HepG2 (cell line): ENCODE results near the gene CARMIL3. TPM values are rescaled to one million over a fixed set of nuclear protein-coding genes. Genes with fewer than 3 reads are reported as not detected.

Source experiments
- AGO2 ChIP-seq: fragments of 200-400 bp; formaldehyde crosslinking; optimal IDR thresholded peaks from 2 replicates; pipeline ENCODE3; 2017; ENCODE audit warnings: mild to moderate bottlenecking, low read depth, low read length, moderate library complexity
- ATF7 ChIP-seq, 2 experiments: fragments of 450-650 bp in 1 of 2; sonication (generic) in 1 of 2; formaldehyde crosslinking in 1 of 2; IDR thresholded peaks; 2 replicates each; pipeline versions ENCODE4 v1.4.0 to v1.6.1; 2016 to 2020; ENCODE audit warnings: antibody characterized with exemption in 1 of 2, mild to moderate bottlenecking in 1 of 2, missing genetic modification reagents in 1 of 2
- CAMTA2 ChIP-seq: sonication (generic); formaldehyde crosslinking; IDR thresholded peaks from 2 replicates; pipeline ENCODE4 v1.4.0; 2020; ENCODE audit warnings: mild to moderate bottlenecking, missing genetic modification reagents, borderline replicate concordance
- CBX1 ChIP-seq: IDR thresholded peaks from one replicate; pipeline ENCODE4 v1.6.1; 2016; ENCODE audit warnings: antibody characterized with exemption, low read depth
- CEBPG ChIP-seq: IDR thresholded peaks from 2 replicates; pipeline ENCODE4 v1.6.1; 2016
- CHCHD3 ChIP-seq: sonication (generic); formaldehyde crosslinking; IDR thresholded peaks from 2 replicates; pipeline ENCODE4 v1.8.0; 2022; ENCODE audit warnings: mild to moderate bottlenecking, missing genetic modification reagents, moderate library complexity
- EP300 ChIP-seq, 3 experiments: sonication (generic) in 1 of 3; formaldehyde crosslinking in 1 of 3; IDR thresholded peaks; 2 replicates each; pipeline versions ENCODE4 v1.5.1 to v1.6.1; 2011 to 2020; ENCODE audit warnings: low read depth in 2 of 3, low read length in 2 of 3, borderline replicate concordance in 1 of 3, improper control_type of control experiment in 1 of 3, mild to moderate bottlenecking in 1 of 3, missing genetic modification reagents in 1 of 3, moderate library complexity in 1 of 3
- HOXD1 ChIP-seq: sonication (generic); formaldehyde crosslinking; IDR thresholded peaks from 2 replicates; pipeline ENCODE4 v1.5.0; 2020; ENCODE audit warnings: missing genetic modification reagents
- KDM5B ChIP-seq: sonication (generic); formaldehyde crosslinking; IDR thresholded peaks from 2 replicates; pipeline ENCODE4 v1.4.0; 2020; ENCODE audit warnings: missing genetic modification reagents, mild to moderate bottlenecking, borderline replicate concordance
- KMT2A ChIP-seq: sonication (generic); formaldehyde crosslinking; IDR thresholded peaks from 2 replicates; pipeline ENCODE4 v1.4.0; 2020; ENCODE audit warnings: missing genetic modification reagents
- MLLT10 ChIP-seq: sonication (generic); formaldehyde crosslinking; IDR thresholded peaks from 2 replicates; pipeline ENCODE4 v1.4.0; 2020; ENCODE audit warnings: missing genetic modification reagents
- MYNN ChIP-seq: sonication (generic); formaldehyde crosslinking; IDR thresholded peaks from 2 replicates; pipeline ENCODE4 v1.4.0; 2020; ENCODE audit warnings: mild to moderate bottlenecking, low read depth, missing genetic modification reagents
- POLR2G ChIP-seq: fragments of 200-400 bp; formaldehyde crosslinking; IDR thresholded peaks from 2 replicates; pipeline ENCODE4 v1.6.1; 2018; ENCODE audit warnings: mild to moderate bottlenecking, low read depth, low read length, moderate library complexity
- SYNCRIP ChIP-seq: fragments of 200-400 bp; formaldehyde crosslinking; IDR thresholded peaks from 2 replicates; pipeline ENCODE4 v1.6.1; 2018; ENCODE audit warnings: mild to moderate bottlenecking, low read depth, low read length; ENCODE audit not compliant: insufficient read depth
- TSC22D2 ChIP-seq: sonication (generic); formaldehyde crosslinking; IDR thresholded peaks from 2 replicates; pipeline ENCODE4 v1.5.1; 2020; ENCODE audit warnings: missing genetic modification reagents, mild to moderate bottlenecking, borderline replicate concordance
- WIZ ChIP-seq: sonication (generic); formaldehyde crosslinking; IDR thresholded peaks from 2 replicates; pipeline ENCODE4 v1.5.1; 2020; ENCODE audit warnings: mild to moderate bottlenecking, missing genetic modification reagents
- ZNF556 ChIP-seq: sonication (generic); formaldehyde crosslinking; IDR thresholded peaks from 2 replicates; pipeline ENCODE4 v1.4.0; 2020; ENCODE audit warnings: mild to moderate bottlenecking, missing genetic modification reagents, borderline replicate concordance
- ZNF605 ChIP-seq: sonication (generic); formaldehyde crosslinking; IDR thresholded peaks from 2 replicates; pipeline ENCODE4 v1.8.0; 2022; ENCODE audit warnings: mild to moderate bottlenecking, missing genetic modification reagents
- polyA plus RNA-seq, 8 experiments: library from polyadenylated mRNA; depleted of rRNA in 3 of 8; stranded (reverse) in 7 of 8; unstranded in 1 of 8; fragments of >200 nt; fragmentation: Illumina TruSeq in 4 of 8; extraction: Trizol in 4 of 8; gene quantifications; 2 replicates each; pipeline versions ENCODE4 v1.2.1 to v1.2.3, GENCODE V29; 2011 to 2016; ENCODE audit warnings: low read depth in 4 of 8, missing spikeins in 1 of 8, mixed read lengths in 1 of 8; ENCODE audit not compliant: insufficient read depth in 1 of 8
- total RNA-seq, 5 experiments: library from RNA; depleted of rRNA; stranded (reverse); fragments of >200 nt; fragmentation: Illumina TruSeq; extraction: Trizol; gene quantifications; 2 replicates each; pipeline ENCODE4 v1.2.3, GENCODE V29; 2016; ENCODE audit warnings: low read depth in 1 of 5
- TF ChIP-seq, protein P1 (sequence below): sonication (generic); formaldehyde crosslinking; IDR thresholded peaks from 2 replicates; pipeline ENCODE4 v1.4.0; 2020; ENCODE audit warnings: missing genetic modification reagents
- TF ChIP-seq, protein P2 (sequence below): IDR thresholded peaks from 2 replicates; pipeline ENCODE4 v1.6.1; 2016; ENCODE audit warnings: low read depth, borderline replicate concordance
- TF ChIP-seq, protein P3 (sequence below): sonication (generic); formaldehyde crosslinking; IDR thresholded peaks from 2 replicates; pipeline ENCODE4 v1.4.0; 2020; ENCODE audit warnings: missing genetic modification reagents

The CARMIL3 gene
- total and polyA plus RNA-seq, 2 of the 13 experiments (the other 11 are each of a cell fraction or from before 2014, with no cell fraction given), result 0.27 to 0.55 TPM

DNA sequence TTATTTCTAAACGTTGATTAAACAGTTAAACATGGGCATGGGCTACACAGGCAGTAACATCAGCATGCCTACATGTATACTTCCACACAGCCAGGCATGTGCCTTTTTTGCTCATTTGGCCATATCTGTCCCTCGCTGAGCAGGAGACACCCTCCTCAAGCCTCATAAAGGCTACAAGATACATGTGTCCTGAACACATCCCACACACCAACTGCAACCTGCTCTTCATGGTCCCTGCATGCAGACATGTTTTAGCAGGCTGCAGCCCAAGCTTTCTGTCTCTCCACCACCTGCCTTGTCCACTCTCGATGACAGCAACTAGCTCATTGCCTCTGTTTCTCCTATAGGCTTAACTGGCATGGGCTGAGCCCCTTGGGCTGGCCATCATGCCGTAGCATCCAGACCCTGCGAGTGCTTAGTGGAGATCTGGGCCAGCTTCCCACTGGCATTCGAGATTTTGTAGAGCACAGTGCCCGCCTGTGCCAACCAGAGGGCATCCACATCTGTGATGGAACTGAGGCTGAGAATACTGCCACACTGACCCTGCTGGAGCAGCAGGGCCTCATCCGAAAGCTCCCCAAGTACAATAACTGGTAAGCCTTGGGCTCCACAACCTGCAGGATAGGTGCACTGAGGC is 44.9 kb downstream of the CARMIL3 start (continued):
- TF ChIP-seq KDM5B (CRISPR knock-in tag) (peak; percentile 55), ZNF605 (CRISPR knock-in tag) (0 out of 2 replicates have a peak, but pooled peaks have one; percentile 26), WIZ (CRISPR knock-in tag) (peak; percentile 24; the same call in 1 of the 2 replicates), KMT2A (CRISPR knock-in tag) (0 out of 2 replicates have a peak, but pooled peaks have one; percentile 7), ATF7 (IDR thresholded peaks at IDR 0.05) (no peak), ATF7 (CRISPR knock-in tag; IDR thresholded peaks at IDR 0.05) (peak; percentile 78; the same call in 1 of the 2 replicates), SYNCRIP (no peak), CEBPG (0 out of 2 replicates have a peak, but pooled peaks have one; percentile 5), CHCHD3 (CRISPR knock-in tag) (peak; percentile 85; the same call in 1 of the 2 replicates), MLLT10 (no peak), POLR2G (peak; percentile 80), AGO2 (peak; percentile 40), EP300 (IDR thresholded peaks at IDR 0.05; ENCODE audit: low read depth in 2 of 2, low read length in 2 of 2) (no peak), EP300 (CRISPR knock-in tag; IDR thresholded peaks at IDR 0.05; ENCODE audit: borderline replicate concordance) (0 out of 2 replicates have a peak, but pooled peaks have one; percentile 19), ZNF556 (CRISPR knock-in tag) (no peak), CBX1 (no peak), HOXD1 (no peak), CAMTA2 (CRISPR knock-in tag) (0 out of 2 replicates have a peak, but pooled peaks have one; percentile 72), MYNN (CRISPR knock-in tag) (0 out of 2 replicates have a peak, but pooled peaks have one; percentile 62), TSC22D2 (CRISPR knock-in tag) (no peak)
- TF ChIP-seq, protein P1, sequence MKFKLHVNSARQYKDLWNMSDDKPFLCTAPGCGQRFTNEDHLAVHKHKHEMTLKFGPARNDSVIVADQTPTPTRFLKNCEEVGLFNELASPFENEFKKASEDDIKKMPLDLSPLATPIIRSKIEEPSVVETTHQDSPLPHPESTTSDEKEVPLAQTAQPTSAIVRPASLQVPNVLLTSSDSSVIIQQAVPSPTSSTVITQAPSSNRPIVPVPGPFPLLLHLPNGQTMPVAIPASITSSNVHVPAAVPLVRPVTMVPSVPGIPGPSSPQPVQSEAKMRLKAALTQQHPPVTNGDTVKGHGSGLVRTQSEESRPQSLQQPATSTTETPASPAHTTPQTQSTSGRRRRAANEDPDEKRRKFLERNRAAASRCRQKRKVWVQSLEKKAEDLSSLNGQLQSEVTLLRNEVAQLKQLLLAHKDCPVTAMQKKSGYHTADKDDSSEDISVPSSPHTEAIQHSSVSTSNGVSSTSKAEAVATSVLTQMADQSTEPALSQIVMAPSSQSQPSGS (CRISPR knock-in tag), result peak; percentile 70; the same call in 1 of the 2 replicates
- TF ChIP-seq, protein P2, sequence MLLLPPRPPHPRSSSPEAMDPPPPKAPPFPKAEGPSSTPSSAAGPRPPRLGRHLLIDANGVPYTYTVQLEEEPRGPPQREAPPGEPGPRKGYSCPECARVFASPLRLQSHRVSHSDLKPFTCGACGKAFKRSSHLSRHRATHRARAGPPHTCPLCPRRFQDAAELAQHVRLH (CRISPR knock-in tag), result 0 out of 2 replicates have a peak, but pooled peaks have one; percentile 23
- TF ChIP-seq, protein P3, sequence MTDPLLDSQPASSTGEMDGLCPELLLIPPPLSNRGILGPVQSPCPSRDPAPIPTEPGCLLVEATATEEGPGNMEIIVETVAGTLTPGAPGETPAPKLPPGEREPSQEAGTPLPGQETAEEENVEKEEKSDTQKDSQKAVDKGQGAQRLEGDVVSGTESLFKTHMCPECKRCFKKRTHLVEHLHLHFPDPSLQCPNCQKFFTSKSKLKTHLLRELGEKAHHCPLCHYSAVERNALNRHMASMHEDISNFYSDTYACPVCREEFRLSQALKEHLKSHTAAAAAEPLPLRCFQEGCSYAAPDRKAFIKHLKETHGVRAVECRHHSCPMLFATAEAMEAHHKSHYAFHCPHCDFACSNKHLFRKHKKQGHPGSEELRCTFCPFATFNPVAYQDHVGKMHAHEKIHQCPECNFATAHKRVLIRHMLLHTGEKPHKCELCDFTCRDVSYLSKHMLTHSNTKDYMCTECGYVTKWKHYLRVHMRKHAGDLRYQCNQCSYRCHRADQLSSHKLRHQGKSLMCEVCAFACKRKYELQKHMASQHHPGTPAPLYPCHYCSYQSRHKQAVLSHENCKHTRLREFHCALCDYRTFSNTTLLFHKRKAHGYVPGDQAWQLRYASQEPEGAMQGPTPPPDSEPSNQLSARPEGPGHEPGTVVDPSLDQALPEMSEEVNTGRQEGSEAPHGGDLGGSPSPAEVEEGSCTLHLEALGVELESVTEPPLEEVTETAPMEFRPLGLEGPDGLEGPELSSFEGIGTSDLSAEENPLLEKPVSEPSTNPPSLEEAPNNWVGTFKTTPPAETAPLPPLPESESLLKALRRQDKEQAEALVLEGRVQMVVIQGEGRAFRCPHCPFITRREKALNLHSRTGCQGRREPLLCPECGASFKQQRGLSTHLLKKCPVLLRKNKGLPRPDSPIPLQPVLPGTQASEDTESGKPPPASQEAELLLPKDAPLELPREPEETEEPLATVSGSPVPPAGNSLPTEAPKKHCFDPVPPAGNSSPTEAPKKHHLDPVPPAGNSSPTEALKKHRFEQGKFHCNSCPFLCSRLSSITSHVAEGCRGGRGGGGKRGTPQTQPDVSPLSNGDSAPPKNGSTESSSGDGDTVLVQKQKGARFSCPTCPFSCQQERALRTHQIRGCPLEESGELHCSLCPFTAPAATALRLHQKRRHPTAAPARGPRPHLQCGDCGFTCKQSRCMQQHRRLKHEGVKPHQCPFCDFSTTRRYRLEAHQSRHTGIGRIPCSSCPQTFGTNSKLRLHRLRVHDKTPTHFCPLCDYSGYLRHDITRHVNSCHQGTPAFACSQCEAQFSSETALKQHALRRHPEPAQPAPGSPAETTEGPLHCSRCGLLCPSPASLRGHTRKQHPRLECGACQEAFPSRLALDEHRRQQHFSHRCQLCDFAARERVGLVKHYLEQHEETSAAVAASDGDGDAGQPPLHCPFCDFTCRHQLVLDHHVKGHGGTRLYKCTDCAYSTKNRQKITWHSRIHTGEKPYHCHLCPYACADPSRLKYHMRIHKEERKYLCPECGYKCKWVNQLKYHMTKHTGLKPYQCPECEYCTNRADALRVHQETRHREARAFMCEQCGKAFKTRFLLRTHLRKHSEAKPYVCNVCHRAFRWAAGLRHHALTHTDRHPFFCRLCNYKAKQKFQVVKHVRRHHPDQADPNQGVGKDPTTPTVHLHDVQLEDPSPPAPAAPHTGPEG (CRISPR knock-in tag), result peak; percentile 33; the same call in 1 of the 2 replicates
